K562 (cell line): ENCODE measurements around the gene CMBL. TPM values are rescaled to one million over a fixed set of nuclear protein-coding genes. Genes with fewer than 3 reads are reported as not detected.

Source experiments
- ARHGAP35 ChIP-seq: fragments of 450-650 bp; IDR thresholded peaks from 2 replicates; pipeline ENCODE4 v1.6.1; 2018; ENCODE audit not compliant: partially characterized antibody
- BRF1 ChIP-seq: IDR thresholded peaks from 3 replicates; pipeline ENCODE4 v1.6.1; 2011; ENCODE audit warnings: borderline replicate concordance, mild to moderate bottlenecking; ENCODE audit not compliant: insufficient read length; ENCODE audit errors: extremely low read depth
- CXXC5 ChIP-seq: fragments of 250-450 bp; sonication (Bioruptor Pico); IDR thresholded peaks from 2 replicates; pipeline ENCODE4 v1.8.0; 2022; ENCODE audit warnings: inconsistent platforms, mild to moderate bottlenecking, moderate library complexity
- HOXB6 ChIP-seq: fragments of 250-450 bp; sonication (Bioruptor Pico); IDR thresholded peaks from 2 replicates; pipeline ENCODE4 v1.5.1; 2022; ENCODE audit warnings: mild to moderate bottlenecking, borderline replicate concordance
- NFATC3 ChIP-seq: fragments of 450-650 bp; IDR thresholded peaks from 2 replicates; pipeline ENCODE4 v1.6.1; 2017; ENCODE audit warnings: mild to moderate bottlenecking
- NONO ChIP-seq, 2 experiments: fragments of 200-400 bp in 1 of 2; fragments of 450-650 bp in 1 of 2; formaldehyde crosslinking in 1 of 2; IDR thresholded peaks; 2 replicates each; pipeline ENCODE4 v1.6.1; 2017; ENCODE audit warnings: low read depth in 2 of 2, mild to moderate bottlenecking in 2 of 2, moderate library complexity in 2 of 2, low read length in 1 of 2
- SMAD1 ChIP-seq: fragments of 150-350 bp; IDR thresholded peaks from 2 replicates; pipeline ENCODE4 v1.6.1; 2014; ENCODE audit warnings: low read length, low read depth; ENCODE audit not compliant: partially characterized antibody
- ZC3H8 ChIP-seq: fragments of 450-650 bp; IDR thresholded peaks from 2 replicates; pipeline ENCODE4 v1.6.1; 2017
- ZFP30 ChIP-seq: fragments of 250-450 bp; sonication (Bioruptor Pico); IDR thresholded peaks from 2 replicates; pipeline ENCODE4 v1.8.0; 2022; ENCODE audit warnings: moderate library complexity, mild to moderate bottlenecking, inconsistent platforms, borderline replicate concordance
- ZNF24 ChIP-seq: fragments of 450-650 bp; IDR thresholded peaks from 2 replicates; pipeline ENCODE4 v1.6.1; 2016
- ZNF717 ChIP-seq: fragments of 250-450 bp; sonication (Bioruptor Pico); IDR thresholded peaks from 2 replicates; pipeline ENCODE4 v1.5.0; 2021
- polyA plus RNA-seq, 8 experiments: library from polyadenylated mRNA; depleted of rRNA in 4 of 8; stranded (reverse) in 5 of 8; unstranded in 3 of 8; fragments of >200 nt; fragmentation: Nextera tagmentation in 2 of 8; fragmentation: Illumina TruSeq in 1 of 8; extraction: Ambion mirVana in 2 of 8; extraction: Trizol in 1 of 8; gene quantifications; 2 replicates each; pipeline versions ENCODE4 v1.2.1 to v1.2.3, GENCODE V29; 2011 to 2014; ENCODE audit warnings: inconsistent platforms in 1 of 8, missing spikeins in 1 of 8
- total RNA-seq, 7 experiments: library from RNA; depleted of rRNA in 6 of 7; stranded (reverse); fragments of >200 nt in 6 of 7; fragmentation: Illumina TruSeq in 2 of 7; extraction: Trizol in 2 of 7; gene quantifications; 2 replicates each; pipeline versions ENCODE4 v1.2.1 to v1.2.3, GENCODE V29; 2011 to 2021; ENCODE audit warnings: low replicate concordance in 1 of 7
- TF ChIP-seq, protein P1 (sequence below), 2 experiments: IDR thresholded peaks; 2 replicates each; pipeline ENCODE4 v1.6.1; 2012; ENCODE audit warnings: improper control_type of control experiment in 2 of 2, low read depth in 2 of 2, low read length in 2 of 2, borderline replicate concordance in 1 of 2
- TF ChIP-seq, protein P2 (sequence below): fragments of 250-450 bp; sonication (Bioruptor Pico); IDR thresholded peaks from 2 replicates; pipeline ENCODE4 v1.4.0; 2020; ENCODE audit warnings: mild to moderate bottlenecking, moderate library complexity
- TF ChIP-seq, protein P3 (sequence below): fragments of 450-650 bp; IDR thresholded peaks from 2 replicates; pipeline ENCODE4 v1.6.1; 2018; ENCODE audit warnings: mild to moderate bottlenecking, low read depth; ENCODE audit not compliant: partially characterized antibody
- TF ChIP-seq, protein P4 (sequence below): fragments of 450-650 bp; formaldehyde crosslinking; IDR thresholded peaks from 2 replicates; pipeline ENCODE4 v1.4.0; 2020; ENCODE audit warnings: mild to moderate bottlenecking, mixed read lengths

Gene CMBL
- total and polyA plus RNA-seq, 9 of the 15 experiments (the other 6 are each of a cell fraction or from before 2014, with no cell fraction given), result 22.6 to 192 (median 71.1) TPM

DNA sequence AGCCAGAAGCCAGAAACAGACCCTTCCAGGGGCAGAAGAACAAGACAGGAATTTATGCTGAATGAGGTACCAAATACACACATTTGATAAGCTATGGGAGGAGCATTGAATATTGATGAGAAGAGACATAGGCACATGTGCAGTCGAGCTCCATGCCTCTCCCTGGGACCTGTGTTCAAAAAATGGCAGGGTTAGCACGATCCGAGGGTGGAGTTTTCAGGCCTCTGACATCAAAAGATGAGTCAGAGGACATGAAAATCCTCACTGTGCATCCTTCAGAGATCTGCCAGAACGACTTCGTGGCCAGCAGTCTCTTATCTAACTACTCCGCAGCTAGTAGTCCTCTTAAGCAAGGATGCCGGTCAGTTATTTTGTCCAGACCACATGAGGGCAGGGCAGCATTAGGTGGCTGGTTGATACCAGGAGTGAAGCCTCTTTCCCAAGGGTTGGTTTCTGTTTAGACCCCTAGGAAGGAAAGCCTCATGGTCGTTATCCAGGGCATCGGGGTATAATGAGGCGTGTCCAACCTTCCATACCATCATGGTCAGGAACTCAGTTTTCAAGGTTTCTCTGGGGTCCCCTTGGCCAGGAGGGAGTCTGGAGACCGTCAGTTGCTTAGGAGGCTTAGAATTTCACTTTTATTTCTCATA, 11.6 kb upstream of the CMBL start (continued):
- TF ChIP-seq NONO (IDR thresholded peaks at IDR 0.05; ENCODE audit: low read depth in 2 of 2, low read length in 1 of 2) (peak in 1 of 2 experiments; percentile 17; a peak in 1 of 4 replicates), BRF1 (no peak), CXXC5 (CRISPR knock-in tag) (peak; percentile 79), ZNF717 (no peak), NFATC3 (0 out of 2 replicates have a peak, but pooled peaks have one; percentile 57), HOXB6 (CRISPR knock-in tag) (no peak), ZFP30 (CRISPR knock-in tag) (no peak), SMAD1 (no peak), ZC3H8 (0 out of 2 replicates have a peak, but pooled peaks have one; percentile 46), ZNF24 (peak; percentile 31; the same call in 1 of the 2 replicates), ARHGAP35 (no peak)
- TF ChIP-seq, protein P1, sequence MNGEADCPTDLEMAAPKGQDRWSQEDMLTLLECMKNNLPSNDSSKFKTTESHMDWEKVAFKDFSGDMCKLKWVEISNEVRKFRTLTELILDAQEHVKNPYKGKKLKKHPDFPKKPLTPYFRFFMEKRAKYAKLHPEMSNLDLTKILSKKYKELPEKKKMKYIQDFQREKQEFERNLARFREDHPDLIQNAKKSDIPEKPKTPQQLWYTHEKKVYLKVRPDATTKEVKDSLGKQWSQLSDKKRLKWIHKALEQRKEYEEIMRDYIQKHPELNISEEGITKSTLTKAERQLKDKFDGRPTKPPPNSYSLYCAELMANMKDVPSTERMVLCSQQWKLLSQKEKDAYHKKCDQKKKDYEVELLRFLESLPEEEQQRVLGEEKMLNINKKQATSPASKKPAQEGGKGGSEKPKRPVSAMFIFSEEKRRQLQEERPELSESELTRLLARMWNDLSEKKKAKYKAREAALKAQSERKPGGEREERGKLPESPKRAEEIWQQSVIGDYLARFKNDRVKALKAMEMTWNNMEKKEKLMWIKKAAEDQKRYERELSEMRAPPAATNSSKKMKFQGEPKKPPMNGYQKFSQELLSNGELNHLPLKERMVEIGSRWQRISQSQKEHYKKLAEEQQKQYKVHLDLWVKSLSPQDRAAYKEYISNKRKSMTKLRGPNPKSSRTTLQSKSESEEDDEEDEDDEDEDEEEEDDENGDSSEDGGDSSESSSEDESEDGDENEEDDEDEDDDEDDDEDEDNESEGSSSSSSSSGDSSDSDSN (IDR thresholded peaks at IDR 0.05; ENCODE audit: borderline replicate concordance in 1 of 2, low read depth in 2 of 2, low read length in 2 of 2), result peak in 1 of 2 experiments; percentile 70; a peak in 1 of 4 replicates
- TF ChIP-seq, protein P2, sequence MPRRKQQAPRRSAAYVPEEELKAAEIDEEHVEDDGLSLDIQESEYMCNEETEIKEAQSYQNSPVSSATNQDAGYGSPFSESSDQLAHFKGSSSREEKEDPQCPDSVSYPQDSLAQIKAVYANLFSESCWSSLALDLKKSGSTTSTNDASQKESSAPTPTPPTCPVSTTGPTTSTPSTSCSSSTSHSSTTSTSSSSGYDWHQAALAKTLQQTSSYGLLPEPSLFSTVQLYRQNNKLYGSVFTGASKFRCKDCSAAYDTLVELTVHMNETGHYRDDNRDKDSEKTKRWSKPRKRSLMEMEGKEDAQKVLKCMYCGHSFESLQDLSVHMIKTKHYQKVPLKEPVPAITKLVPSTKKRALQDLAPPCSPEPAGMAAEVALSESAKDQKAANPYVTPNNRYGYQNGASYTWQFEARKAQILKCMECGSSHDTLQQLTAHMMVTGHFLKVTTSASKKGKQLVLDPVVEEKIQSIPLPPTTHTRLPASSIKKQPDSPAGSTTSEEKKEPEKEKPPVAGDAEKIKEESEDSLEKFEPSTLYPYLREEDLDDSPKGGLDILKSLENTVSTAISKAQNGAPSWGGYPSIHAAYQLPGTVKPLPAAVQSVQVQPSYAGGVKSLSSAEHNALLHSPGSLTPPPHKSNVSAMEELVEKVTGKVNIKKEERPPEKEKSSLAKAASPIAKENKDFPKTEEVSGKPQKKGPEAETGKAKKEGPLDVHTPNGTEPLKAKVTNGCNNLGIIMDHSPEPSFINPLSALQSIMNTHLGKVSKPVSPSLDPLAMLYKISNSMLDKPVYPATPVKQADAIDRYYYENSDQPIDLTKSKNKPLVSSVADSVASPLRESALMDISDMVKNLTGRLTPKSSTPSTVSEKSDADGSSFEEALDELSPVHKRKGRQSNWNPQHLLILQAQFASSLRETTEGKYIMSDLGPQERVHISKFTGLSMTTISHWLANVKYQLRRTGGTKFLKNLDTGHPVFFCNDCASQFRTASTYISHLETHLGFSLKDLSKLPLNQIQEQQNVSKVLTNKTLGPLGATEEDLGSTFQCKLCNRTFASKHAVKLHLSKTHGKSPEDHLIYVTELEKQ (CRISPR knock-in tag), result no peak
- TF ChIP-seq, protein P3, sequence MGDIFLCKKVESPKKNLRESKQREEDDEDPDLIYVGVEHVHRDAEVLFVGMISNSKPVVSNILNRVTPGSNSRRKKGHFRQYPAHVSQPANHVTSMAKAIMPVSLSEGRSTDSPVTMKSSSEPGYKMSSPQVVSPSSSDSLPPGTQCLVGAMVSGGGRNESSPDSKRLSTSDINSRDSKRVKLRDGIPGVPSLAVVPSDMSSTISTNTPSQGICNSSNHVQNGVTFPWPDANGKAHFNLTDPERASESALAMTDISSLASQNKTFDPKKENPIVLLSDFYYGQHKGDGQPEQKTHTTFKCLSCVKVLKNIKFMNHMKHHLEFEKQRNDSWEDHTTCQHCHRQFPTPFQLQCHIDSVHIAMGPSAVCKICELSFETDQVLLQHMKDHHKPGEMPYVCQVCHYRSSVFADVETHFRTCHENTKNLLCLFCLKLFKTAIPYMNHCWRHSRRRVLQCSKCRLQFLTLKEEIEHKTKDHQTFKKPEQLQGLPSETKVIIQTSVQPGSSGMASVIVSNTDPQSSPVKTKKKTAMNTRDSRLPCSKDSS, result no peak
- TF ChIP-seq, protein P4, sequence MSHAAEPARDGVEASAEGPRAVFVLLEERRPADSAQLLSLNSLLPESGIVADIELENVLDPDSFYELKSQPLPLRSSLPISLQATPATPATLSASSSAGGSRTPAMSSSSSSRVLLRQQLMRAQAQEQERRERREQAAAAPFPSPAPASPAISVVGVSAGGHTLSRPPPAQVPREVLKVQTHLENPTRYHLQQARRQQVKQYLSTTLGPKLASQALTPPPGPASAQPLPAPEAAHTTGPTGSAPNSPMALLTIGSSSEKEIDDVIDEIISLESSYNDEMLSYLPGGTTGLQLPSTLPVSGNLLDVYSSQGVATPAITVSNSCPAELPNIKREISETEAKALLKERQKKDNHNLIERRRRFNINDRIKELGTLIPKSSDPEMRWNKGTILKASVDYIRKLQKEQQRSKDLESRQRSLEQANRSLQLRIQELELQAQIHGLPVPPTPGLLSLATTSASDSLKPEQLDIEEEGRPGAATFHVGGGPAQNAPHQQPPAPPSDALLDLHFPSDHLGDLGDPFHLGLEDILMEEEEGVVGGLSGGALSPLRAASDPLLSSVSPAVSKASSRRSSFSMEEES (CRISPR knock-in tag), result no peak
